Renal cortical epithelial cell (primary cell): Measurements from ENCODE around the gene DIRAS2. TPM values are rescaled to one million over a fixed set of nuclear protein-coding genes. Genes with fewer than 3 reads are reported as not detected.

Source experiments
- DNase-seq: peaks from one replicate; pipeline ENCODE4 v3.0.0-alpha.2; 2011; ENCODE audit warnings: low read depth
- total RNA-seq: library from RNA; depleted of rRNA; stranded (reverse); fragments of >200 nt; gene quantifications from 2 replicates; pipeline ENCODE4 v1.2.3, GENCODE V29; 2014

Gene DIRAS2
- total RNA-seq, 1 donor from 2014 or later = 9.3 TPM

DNA sequence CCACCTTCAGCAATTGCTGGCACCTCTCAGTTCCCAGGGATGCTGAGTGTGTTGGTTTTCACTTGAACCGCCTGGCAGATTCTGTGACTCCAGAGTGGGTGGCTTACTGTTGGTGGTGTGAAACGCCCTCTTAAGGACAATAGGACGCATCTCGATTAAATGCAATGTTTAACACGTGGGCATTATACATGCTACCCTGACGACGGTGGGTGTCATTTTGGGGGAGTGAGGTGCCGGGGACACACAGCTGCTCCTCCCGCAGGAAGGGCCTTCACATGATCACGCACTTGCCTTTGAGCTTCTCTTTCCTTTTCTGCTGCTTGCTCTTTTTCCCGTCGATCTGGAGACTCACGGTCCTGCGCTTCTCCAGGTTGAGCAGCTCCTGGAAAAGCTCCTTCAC is 29.7 kb downstream of the DIRAS2 start:
- DNase-seq = no peak

DNA sequence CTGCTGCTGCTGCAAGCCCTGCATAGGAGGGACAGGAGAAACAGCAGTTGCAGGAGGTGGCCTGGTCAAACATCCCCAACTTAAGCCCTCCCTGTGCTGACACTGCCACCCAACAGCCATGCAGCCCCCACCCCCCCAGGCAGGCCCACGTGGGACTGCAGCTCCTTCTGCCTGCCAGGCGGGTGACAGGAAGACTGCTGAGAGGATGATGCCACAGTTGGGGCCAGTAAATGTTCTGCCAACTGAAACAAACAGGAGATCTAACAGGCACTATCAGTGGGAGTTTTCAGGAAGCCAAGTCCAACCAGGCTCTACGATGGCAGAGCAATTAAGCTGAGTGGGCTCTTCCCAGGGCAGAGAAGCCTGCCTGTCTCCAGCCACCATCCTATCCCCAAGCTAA is 31.1 kb downstream of the DIRAS2 start:
- no peak for DNase-seq

DNA sequence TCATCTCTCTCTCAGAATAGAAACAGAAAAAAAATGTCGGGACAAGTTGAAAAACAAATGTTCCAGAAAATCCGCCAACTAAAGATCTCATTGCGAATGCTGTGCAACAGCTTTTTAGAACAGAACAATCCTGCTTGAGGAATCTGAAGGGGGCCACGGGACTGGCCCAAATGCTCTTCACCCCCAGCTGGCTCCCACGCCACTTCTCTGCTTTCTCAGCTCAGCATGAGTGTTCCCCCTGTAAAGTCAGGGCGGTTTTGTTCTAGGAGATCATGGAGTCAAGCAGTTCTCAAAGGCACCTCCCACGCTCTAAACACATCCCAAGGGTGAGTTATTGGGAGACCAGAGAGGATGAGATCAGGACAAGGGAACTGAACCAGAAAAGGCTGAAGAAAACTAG is 31.5 kb downstream of the DIRAS2 start:
- no peak for DNase-seq

DNA sequence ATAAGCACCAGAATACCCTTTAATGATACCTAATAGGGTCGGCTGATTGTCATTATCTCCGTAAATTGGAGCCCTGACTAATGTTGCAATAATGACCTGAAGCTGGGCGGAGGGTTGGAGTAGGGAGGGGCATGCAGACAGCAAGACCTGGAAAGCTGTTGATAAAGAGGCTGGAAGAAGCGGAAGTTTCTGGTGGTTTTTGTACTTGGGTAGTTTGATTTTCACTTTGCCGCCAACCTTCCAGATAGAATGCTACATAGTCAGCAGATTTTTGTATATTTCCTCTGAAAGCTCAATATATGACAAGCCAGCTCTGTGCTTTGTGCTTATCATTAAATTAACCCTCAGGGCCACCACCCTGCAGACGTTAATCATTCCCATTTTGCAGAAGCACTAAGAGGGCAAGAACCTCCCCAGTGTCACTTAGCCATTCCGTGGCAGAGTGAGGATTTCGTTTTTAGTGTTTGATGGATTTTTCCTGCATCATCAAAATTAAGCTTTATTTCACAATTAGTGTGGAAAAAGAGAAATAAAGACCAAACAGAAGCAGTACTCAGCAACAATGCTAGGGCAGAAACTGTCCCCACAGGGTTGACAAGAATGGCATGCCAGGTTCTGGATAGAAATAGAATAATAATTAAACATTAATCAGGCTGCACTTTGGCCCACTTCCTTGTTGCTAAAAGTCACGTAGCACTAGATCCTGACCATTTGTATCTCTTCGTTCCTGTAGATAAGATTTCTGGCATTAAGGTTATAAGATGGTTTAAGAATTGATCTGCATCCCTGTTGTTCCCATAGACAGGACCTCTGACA is 34.7 kb downstream of the DIRAS2 start:
- DNase-seq = peak; percentile 48

DNA sequence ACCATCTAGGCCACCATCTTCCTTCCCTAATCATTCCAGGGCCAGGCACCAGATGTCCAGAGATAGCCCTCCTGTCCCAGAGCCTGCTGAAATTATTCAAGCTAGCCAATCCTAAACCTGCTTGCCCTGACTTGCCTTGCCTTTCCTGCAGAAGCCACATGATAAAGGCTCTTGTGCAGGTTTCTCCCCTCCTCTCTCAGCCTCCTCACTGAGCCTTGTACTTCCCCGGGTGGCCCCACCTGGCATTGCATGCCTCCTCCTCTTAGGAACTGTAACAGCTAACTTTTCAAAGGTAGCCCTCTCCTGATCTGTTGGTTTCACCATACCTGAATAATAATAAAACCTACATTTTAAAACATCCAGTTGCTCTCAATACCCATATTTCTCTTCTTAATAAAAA is 42.6 kb downstream of the DIRAS2 start:
- no peak for DNase-seq

DNA sequence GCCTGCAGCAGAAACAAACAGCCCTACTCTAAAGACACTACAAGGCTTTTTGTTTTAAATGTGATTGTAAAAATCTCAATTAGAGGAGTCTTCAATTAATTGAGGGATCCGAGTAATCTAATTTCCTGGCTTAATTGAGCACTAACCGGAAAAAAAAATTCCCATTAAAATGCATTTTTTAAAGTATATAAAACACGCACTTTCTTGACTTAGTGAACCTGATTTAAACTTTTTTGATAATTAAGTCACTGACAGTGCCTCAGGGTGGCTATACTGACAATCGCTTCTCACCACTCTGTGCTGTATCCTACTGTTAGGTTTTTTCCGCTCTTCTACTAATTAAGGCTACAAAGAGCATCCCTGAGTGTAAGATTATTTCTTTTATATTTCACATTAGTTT is 44.4 kb downstream of the DIRAS2 start:
- no peak for DNase-seq

DNA sequence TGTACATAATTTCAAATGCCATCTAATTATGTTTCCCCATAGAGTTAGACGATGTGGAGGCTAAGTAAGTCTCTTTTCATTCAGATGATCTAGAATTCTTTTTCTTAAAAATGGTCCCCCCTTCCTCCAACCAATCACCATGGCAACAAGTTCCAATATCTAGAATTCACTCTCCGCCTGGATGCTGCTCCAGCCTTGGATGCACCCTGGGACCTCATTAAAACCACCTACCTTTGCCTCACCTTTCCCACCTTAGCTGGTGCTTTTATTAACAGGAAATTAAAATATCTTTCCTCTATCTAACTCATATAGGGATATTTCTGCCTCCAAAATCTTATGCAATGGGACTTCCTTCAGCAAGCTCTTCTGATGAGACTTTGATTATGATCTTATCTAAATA is 49.0 kb downstream of the DIRAS2 start:
- DNase-seq = no peak

DNA sequence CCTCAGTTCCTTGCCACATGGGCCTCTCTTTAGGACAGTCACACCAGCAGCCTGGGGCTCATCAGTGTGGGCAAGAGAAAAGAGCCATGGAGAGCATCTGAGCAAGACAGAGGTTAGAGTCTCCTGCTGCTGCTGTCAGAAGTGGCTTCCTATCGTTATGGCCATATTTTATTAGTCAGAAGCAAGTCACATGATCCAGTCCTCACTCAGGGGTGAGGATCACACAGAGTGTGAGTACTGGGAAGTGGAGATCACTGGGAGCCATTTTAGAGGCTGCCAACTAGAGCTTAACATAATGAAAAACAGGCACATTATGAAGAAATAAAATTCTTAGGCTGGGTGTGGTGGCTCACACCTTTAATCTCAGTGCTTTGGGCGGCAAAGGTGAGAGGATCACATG is 62.0 kb downstream of the DIRAS2 start:
- no peak for DNase-seq

DNA sequence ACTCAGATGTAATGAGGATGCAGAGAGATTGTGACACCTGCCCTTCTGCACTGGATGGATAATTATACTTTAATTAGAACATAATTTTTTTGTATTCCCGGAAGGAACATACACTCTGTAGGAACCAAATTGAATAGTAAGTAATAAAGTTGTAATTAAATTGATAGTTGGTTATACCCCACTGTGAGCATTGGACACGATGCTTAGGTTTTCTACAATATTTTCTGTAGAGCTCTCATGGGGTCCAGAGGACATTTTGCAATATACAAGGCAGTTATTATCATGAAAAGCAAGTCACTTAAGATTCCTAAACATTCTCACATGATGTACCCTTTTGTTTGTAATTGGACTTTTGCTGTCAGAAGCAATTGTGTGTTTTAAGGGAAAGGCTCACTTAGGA is 63.4 kb downstream of the DIRAS2 start:
- no peak for DNase-seq

DNA sequence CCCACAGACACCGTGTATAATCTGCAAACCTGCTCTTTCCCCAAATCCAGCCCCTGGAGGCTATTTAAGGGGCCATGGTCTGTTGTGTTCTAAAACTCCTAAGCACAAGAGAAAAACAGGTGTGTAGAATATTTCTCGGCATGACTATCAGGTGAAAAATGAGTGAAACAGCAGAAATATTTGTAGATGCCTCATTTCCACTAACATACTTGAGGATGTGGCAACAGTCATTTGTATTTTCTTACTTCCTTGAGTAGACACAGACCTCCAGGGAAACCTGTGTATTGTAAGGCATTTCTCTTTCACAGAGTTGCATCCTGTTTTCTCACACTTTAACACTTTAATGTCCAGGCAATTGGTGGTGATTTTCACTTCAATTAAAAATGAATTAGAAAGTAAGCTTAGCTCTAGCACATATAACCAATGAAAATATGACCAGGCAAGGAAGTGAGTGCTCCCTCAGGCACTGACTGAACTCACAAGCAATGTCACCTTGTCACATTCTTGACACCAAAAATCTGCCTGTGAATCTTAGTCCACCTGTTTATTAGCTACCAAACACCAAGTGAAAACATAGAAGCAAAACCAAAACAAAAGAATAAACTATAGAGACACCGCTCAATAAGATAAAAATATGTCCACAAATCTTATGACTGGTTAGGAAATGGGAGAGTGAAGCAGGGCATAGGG is 64.4 kb downstream of the DIRAS2 start:
- DNase-seq = peak; percentile 68

DNA sequence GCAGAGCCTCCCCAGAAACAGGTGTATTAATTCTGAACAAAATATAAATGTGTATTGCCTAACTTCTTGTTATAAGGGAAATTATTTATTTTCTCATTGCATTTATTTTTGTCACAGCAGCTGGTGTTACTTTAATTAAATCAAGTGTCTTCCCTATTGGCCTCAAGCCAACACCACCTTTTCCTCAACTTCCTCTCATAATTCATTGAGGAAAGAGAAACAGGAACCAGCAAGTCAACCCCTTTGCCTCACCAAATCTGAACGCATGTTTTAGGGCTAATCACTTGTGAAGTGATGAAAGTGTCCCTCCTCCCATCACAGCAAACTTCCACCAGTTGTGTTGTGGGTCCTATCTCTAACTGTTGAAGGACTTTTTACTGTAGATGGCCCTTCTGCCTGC is 73.1 kb downstream of the DIRAS2 start:
- DNase-seq = no peak

DNA sequence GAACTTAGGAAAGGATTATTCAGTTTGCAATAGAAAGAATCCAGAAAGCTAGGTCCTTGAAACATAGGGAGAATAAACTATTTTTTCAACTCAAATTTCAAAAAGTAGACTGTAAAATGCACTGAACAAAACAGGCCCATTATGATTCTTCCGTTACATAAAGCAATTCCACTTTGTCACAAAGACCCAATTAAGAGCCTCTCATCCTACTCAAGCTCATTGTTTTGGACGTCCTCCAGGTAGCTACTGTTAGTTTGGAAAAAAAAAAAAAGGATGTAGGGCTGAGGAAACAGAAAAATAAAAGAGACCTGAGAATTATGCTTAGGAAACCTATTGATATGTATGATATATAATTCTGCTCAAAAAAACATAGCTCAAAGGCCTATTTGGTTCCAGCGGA is 74.0 kb downstream of the DIRAS2 start:
- DNase-seq = no peak

DNA sequence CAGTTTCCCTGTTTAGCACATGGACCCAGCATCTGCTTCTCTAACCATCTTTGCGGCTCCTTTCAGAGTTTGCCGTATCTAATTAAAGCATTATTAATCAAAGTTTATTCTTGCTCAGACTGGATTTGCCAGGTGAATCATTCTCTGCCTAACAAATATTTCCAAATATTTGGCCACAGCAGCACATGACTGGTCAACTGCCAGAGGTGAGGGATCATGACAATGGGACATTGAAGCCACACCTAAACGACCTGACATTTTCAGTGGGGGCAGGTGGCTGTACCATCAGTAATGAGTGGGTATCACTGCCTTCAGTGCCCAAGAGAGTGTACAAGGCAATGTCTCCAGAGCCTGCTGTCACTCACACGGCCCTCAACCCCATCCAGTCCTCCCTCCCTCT is 80.4 kb downstream of the DIRAS2 start:
- DNase-seq = no peak

Other genes starting within 250 kb of the DIRAS2 start
- gene SYK, start 159.0 kb upstream of the DIRAS2 start, total RNA-seq = 7.9 and 11.8 TPM in 2 replicates